Trophoblast cell (in vitro differentiated cells and primary cell): ENCODE data around the gene FOXP3.
A peak's percentile ranks its signal among the peaks of the same experiment; 100 is the strongest.
"Not testable (repeated sequence)": the region's sequence is repeated elsewhere in the genome, so short reads cannot be mapped to it uniquely, and the experiment has no call there.

ENCODE experiments used
- DNase-seq, 2 donors: peaks; one replicate each; pipeline ENCODE4 v3.0.0-alpha.2; 2016
- H2AFZ ChIP-seq: 2 replicates; pipeline ENCODE4 v1.6.1; 2013; ENCODE audit warnings: low read length, moderate library complexity, mild to moderate bottlenecking; ENCODE audit not compliant: insufficient read depth, poor library complexity
- H2AK5ac ChIP-seq: 2 replicates; pipeline ENCODE4 v1.6.1; 2013; ENCODE audit warnings: mild to moderate bottlenecking, low read length
- H2BK120ac ChIP-seq: 2 replicates; pipeline ENCODE4 v1.6.1; 2013; ENCODE audit warnings: low read length, mild to moderate bottlenecking, moderate library complexity; ENCODE audit not compliant: insufficient read depth, poor library complexity
- H2BK12ac ChIP-seq: 2 replicates; pipeline ENCODE4 v1.6.1; 2013; ENCODE audit warnings: mild to moderate bottlenecking, low read length, moderate library complexity
- H2BK5ac ChIP-seq: 2 replicates; pipeline ENCODE4 v1.6.1; 2013; ENCODE audit warnings: low read length, low read depth, moderate library complexity, mild to moderate bottlenecking; ENCODE audit not compliant: poor library complexity
- H3K14ac ChIP-seq: 2 replicates; pipeline ENCODE4 v1.6.1; 2013; ENCODE audit warnings: mild to moderate bottlenecking, low read length
- H3K18ac ChIP-seq: 2 replicates; pipeline ENCODE4 v1.6.1; 2013; ENCODE audit warnings: mild to moderate bottlenecking, low read length
- H3K23ac ChIP-seq: 2 replicates; pipeline ENCODE4 v1.6.1; 2013; ENCODE audit warnings: low read length
- H3K27ac ChIP-seq: 2 replicates; pipeline ENCODE4 v1.5.1; 2013; ENCODE audit warnings: low read depth, mild to moderate bottlenecking, inconsistent platforms, low read length, moderate library complexity
- H3K27me3 ChIP-seq: 2 replicates; pipeline ENCODE4 v1.6.1; 2013; ENCODE audit warnings: inconsistent platforms, mild to moderate bottlenecking, low read length, moderate library complexity; ENCODE audit not compliant: insufficient read depth
- H3K36me3 ChIP-seq, 2 experiments: 1 replicate in 1 of 2; 2 replicates in 1 of 2; pipeline ENCODE4 v1.6.1; 2013; ENCODE audit warnings: low read length in 2 of 2, mild to moderate bottlenecking in 2 of 2, moderate library complexity in 1 of 2; ENCODE audit not compliant: insufficient read depth in 2 of 2, control insufficient read depth in 1 of 2
- H3K4ac ChIP-seq: 2 replicates; pipeline ENCODE4 v1.6.1; 2013; ENCODE audit warnings: low read depth, mild to moderate bottlenecking, low read length, moderate library complexity
- H3K4me1 ChIP-seq, 2 experiments: 1 replicate in 1 of 2; 2 replicates in 1 of 2; pipeline ENCODE4 v1.6.1; 2013; ENCODE audit warnings: low read length in 2 of 2, mild to moderate bottlenecking in 2 of 2, moderate library complexity in 1 of 2; ENCODE audit not compliant: insufficient read depth in 2 of 2, control insufficient read depth in 1 of 2
- H3K4me2 ChIP-seq: 2 replicates; pipeline ENCODE4 v1.6.1; 2013; ENCODE audit warnings: inconsistent platforms, mild to moderate bottlenecking, low read length, moderate library complexity
- H3K4me3 ChIP-seq: 2 replicates; pipeline ENCODE4 v1.5.1; 2013; ENCODE audit warnings: mild to moderate bottlenecking, low read depth, low read length, inconsistent platforms
- H3K79me1 ChIP-seq: one replicate; pipeline ENCODE4 v1.6.1; 2013; ENCODE audit warnings: low read length
- H3K79me2 ChIP-seq: 2 replicates; pipeline ENCODE4 v1.6.1; 2013; ENCODE audit warnings: low read length, mild to moderate bottlenecking; ENCODE audit not compliant: control insufficient read depth, insufficient read depth, poor library complexity
- H3K9ac ChIP-seq: 2 replicates; pipeline ENCODE4 v1.6.1; 2013; ENCODE audit warnings: mild to moderate bottlenecking, low read length
- H3K9me3 ChIP-seq: 2 replicates; pipeline ENCODE4 v1.6.1; 2013; ENCODE audit warnings: low read depth, mild to moderate bottlenecking, control low read depth, inconsistent platforms, low read length; ENCODE audit not compliant: insufficient read depth
- H4K12ac ChIP-seq: 2 replicates; pipeline ENCODE4 v1.6.1; 2013; ENCODE audit warnings: low read depth, mild to moderate bottlenecking, low read length, moderate library complexity
- H4K8ac ChIP-seq: 2 replicates; pipeline ENCODE4 v1.6.1; 2013; ENCODE audit warnings: low read depth, mild to moderate bottlenecking, low read length, moderate library complexity
- H4K91ac ChIP-seq: one replicate; pipeline ENCODE4 v1.6.1; 2013; ENCODE audit warnings: low read depth, mild to moderate bottlenecking, low read length, moderate library complexity
- WGBS: extraction: QIAGEN DNeasy Blood & Tissue Kit; methylation state at CpG from one replicate; pipeline ENCODE4 v1.1.7; 2013; ENCODE audit warnings: missing lambda C conversion rate; ENCODE audit not compliant: insufficient read length, insufficient coverage; ENCODE audit errors: extremely low coverage; 5-methylcytosine and 5-hydroxymethylcytosine counted together

The FOXP3 gene

DNA sequence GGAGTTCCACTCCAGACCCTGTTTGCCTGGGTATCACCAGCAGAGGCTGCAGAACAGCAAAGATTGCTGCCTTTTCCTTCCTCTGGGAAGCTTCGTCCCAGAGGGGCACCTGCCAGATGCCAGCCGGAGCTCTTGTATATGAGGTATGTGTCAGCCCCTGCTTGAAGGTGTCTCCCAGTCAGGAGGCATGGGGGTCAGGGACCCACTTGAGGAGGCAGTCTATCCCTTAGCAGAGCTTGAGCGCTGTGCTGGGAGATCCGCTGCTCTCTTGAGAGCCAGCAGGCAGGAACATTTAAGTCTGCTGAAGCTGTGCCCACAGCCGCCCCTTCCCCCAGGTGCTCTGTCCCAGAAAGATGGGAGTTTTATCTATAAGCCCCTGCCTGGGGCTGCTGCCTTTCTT is 34.8 kb upstream of the FOXP3 start:
- no CpG with 5 or more reads among the region's 5 CpGs for WGBS
- H4K8ac ChIP-seq, H3K18ac ChIP-seq, DNase-seq, H2AFZ ChIP-seq, H2BK5ac ChIP-seq, H4K91ac ChIP-seq, H3K14ac ChIP-seq, H3K27me3 ChIP-seq, H2AK5ac ChIP-seq, H3K4ac ChIP-seq, H3K4me2 ChIP-seq, H3K36me3 ChIP-seq, H3K79me1 ChIP-seq, H3K9ac ChIP-seq, H3K4me1 ChIP-seq, H3K27ac ChIP-seq, H2BK120ac ChIP-seq, H4K12ac ChIP-seq, H3K79me2 ChIP-seq, H3K9me3 ChIP-seq, H3K23ac ChIP-seq, H3K4me3 ChIP-seq, H2BK12ac ChIP-seq: not testable (repeated sequence)

DNA sequence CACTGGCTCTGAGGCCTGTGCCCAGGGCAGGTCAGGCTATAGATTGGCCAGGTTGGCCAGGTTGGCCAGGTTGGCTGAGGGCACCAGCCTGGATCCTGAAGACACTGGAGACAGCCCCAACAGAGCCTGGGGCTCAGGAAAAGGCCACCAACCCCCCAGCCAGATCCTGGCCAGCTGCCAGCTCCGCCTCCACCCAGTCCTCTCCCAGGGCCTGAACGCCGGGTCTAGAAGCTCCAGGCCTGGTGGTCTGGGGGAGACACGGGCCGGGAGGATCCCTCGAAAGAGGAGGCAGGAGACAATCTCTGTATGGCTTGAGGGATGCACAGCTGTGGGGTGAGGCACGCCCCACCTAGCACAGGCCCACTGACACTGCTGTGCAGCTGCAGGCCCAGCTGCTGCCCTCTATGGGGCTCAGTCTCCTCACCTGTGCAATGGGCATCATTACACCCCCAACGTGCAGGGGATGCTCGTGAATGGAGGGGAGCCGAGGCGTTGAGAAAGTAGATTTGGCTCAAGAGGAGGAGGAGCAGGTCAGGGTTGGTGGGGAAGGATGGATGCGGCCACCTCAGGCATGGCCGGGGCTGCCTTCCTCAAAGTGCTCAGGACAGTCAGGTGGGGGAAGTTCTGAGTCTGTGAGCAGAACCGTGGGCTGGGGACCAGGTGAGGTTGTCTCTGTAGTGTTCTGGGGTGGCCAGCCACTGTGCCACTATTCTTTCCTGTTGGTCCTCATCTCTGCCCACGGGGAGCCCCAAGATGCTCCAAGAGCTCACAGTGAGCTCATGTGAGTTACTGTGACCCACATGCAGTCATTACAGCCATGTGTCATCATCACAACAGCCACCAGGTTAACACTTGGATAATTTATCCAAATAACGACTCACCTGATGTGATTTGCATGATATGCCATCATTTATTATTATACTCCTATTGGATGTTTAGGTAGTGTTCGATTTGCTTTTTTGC is 28.2 kb upstream of the FOXP3 start:
- H3K9ac ChIP-seq, result no peak overlapping the region
- no peaks in the 10 kb centered on the region for H3K9me3 ChIP-seq
- H3K18ac ChIP-seq, result no peak overlapping the region
- H3K4me1 ChIP-seq, result no peaks in the 10 kb centered on the region
- no peak overlapping the region for H2AFZ ChIP-seq
- H3K36me3 ChIP-seq, result no peaks in the 10 kb centered on the region
- H2BK120ac ChIP-seq, result no peak overlapping the region
- H3K23ac ChIP-seq, result no peak overlapping the region
- no CpG with 5 or more reads among the region's 17 CpGs for WGBS
- no peak overlapping the region for H2BK12ac ChIP-seq
- H2AK5ac ChIP-seq, result no peak overlapping the region
- H3K4me3 ChIP-seq, result no peak overlapping the region
- no peak overlapping the region for H3K14ac ChIP-seq
- H3K4ac ChIP-seq, result no peak overlapping the region
- no peak overlapping the region for H4K8ac ChIP-seq
- no peak overlapping the region for H4K12ac ChIP-seq
- no peak overlapping the region for H3K27ac ChIP-seq
- no peak overlapping the region for H3K4me2 ChIP-seq
- no peaks in the 10 kb centered on the region for H3K79me2 ChIP-seq
- H3K27me3 ChIP-seq, result no peaks in the 10 kb centered on the region
- no peak for DNase-seq
- H4K91ac ChIP-seq, result no peak overlapping the region
- no peaks in the 10 kb centered on the region for H3K79me1 ChIP-seq
- H2BK5ac ChIP-seq, result no peak overlapping the region

DNA sequence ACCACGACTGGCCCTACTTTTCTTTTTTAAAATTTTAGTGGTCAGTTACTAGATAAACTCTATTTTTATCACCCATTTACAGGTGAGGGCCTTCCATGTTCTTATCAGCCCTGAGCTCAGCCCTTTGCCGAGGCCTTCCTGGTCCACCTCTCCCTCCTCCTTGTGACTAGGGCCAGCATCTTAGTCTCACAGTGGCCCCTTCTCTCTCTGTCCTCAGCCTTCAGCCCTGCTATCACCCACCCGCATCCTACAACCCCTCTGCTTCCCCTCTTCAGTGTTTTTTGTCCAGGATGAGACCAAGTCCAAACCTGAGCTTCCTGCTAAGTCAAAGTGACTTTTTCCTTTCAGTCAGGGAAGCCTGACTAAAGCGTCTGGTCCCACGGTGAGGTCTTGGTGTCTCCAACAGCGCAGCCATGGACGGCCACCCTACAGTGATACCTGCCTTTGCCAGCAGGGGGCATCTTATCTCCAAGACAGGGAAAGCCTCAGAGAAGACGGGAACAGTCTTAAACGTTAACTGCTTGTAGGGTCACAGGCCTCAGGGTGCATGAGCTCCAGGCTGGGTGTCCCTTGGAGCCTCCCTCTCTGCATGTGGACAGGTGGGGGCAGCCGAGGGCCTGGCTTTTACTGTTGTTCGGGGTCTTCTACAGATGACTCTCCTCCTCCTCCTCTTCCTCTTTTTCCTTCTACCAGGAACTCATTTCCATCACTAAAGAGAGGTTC is 27.3 kb upstream of the FOXP3 start:
- Histone ChIP-seq H4K8ac (no peak overlapping the region), H2BK12ac (no peak overlapping the region), H3K79me2 (no peaks in the 10 kb centered on the region), H4K12ac (no peak overlapping the region), H3K4me2 (no peak overlapping the region), H4K91ac (no peak overlapping the region), H3K9me3 (no peaks in the 10 kb centered on the region), H3K27ac (no peak overlapping the region), H2AK5ac (no peak overlapping the region), H3K36me3 (no peaks in the 10 kb centered on the region), H2BK5ac (no peak overlapping the region), H2BK120ac (no peak overlapping the region), H3K18ac (no peak overlapping the region), H3K9ac (no peak overlapping the region), H3K23ac (no peak overlapping the region), H3K4me3 (no peak overlapping the region), H3K79me1 (no peaks in the 10 kb centered on the region), H3K4ac (no peak overlapping the region), H2AFZ (no peak overlapping the region), H3K4me1 (no peaks in the 10 kb centered on the region), H3K27me3 (no peaks in the 10 kb centered on the region), H3K14ac (no peak overlapping the region)
- no CpG with 5 or more reads among the region's 11 CpGs for WGBS
- peak; percentile 10 to 65 for DNase-seq

DNA sequence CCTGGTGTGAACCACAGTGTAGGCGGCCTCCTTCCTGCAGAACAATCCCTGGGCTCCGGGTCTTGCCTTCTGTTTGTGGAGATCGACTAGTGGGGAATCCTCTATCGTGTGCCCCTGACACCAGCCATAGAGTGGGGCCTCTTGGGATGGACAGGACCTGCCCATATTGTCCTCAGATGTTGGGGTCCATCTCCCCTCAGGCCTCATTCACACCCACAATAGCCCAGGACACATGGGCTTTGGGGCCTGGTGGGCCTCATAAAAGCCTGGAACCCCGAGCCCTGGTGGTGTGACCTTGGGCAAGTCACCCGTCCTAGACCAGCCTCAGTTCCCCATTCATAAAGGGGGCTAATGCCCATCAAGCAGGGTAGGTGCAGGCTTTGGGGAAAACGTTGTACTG is 25.7 kb upstream of the FOXP3 start:
- WGBS, result no CpG with 5 or more reads among the region's 7 CpGs

More for the DNA sequence above, 25.7 kb upstream of the FOXP3 start:
- H4K8ac ChIP-seq, result no peak overlapping the region
- no peak overlapping the region for H3K9ac ChIP-seq
- H2BK5ac ChIP-seq, result no peak overlapping the region
- no peak overlapping the region for H3K14ac ChIP-seq
- no peak overlapping the region for H4K91ac ChIP-seq
- no peak overlapping the region for H3K4me3 ChIP-seq
- H3K79me2 ChIP-seq, result no peaks in the 10 kb centered on the region
- H3K23ac ChIP-seq, result no peak overlapping the region
- no peaks in the 10 kb centered on the region for H3K27me3 ChIP-seq
- no peak overlapping the region for H3K4ac ChIP-seq
- H3K4me2 ChIP-seq, result no peak overlapping the region
- no peaks in the 10 kb centered on the region for H3K9me3 ChIP-seq
- H3K4me1 ChIP-seq, result no peaks in the 10 kb centered on the region
- DNase-seq, result no peak
- no peak overlapping the region for H3K27ac ChIP-seq
- H3K18ac ChIP-seq, result no peak overlapping the region
- H2AFZ ChIP-seq, result no peak overlapping the region
- H4K12ac ChIP-seq, result no peak overlapping the region
- H3K36me3 ChIP-seq, result peaks cover 4 to 6% of the 10 kb centered on the region in 2 experiments
- no peak overlapping the region for H2BK12ac ChIP-seq
- no peak overlapping the region for H2AK5ac ChIP-seq
- no peaks in the 10 kb centered on the region for H3K79me1 ChIP-seq
- no peak overlapping the region for H2BK120ac ChIP-seq
